ENCODE results near the gene NT5C3A. TPM values are rescaled to one million over a fixed set of nuclear protein-coding genes. Genes with fewer than 3 reads are reported as not detected.
A peak's percentile ranks its signal among the peaks of the same experiment; 100 is the strongest.

The NT5C3A gene
- total and polyA plus RNA-seq, 2 of the 13 experiments (the other 11 are each of a cell fraction or from before 2014, with no cell fraction given) = 16.9 to 34.0 TPM

- intact Hi-C loops (cut with micrococcal nuclease; ENCODE audit: unreplicated experiment) = loop anchor here (5.0 kb wide), 2 partner anchors 102 to 567 kb away; partner anchors contain the start of genes FKBP9 and LSM5
- BruUV-seq (replicated peaks) = no TSS peak
- H3K4me2 ChIP-seq (ENCODE audit: low read depth, low read length) = peak overlapping the region; percentile 84
- H3K36me3 ChIP-seq (replicated peaks in 1 of 2; ENCODE audit: control insufficient read depth in 1 of 2, insufficient read depth in 2 of 2, low read length in 2 of 2) = no peaks in the 10 kb centered on the region; a peak in 1 of 5 replicates
- WGBS (ENCODE audit: low lambda C conversion rate) = 57% methylated on average over 4 of the region's 4 CpGs
- no peaks in the 10 kb centered on the region for H3K9me3 ChIP-seq (ENCODE audit: low read length)
- in situ Hi-C loops (cut with HindIII; ENCODE audit: extremely low pct_ligation_motif_present, low pct_unique_long_range_greater_than_20kb) = no loop called here
- H3K79me2 ChIP-seq (ENCODE audit: insufficient read depth, low read length) = peaks cover 75% of the 10 kb centered on the region
- peak overlapping the region; percentile 34 for H3K27ac ChIP-seq (ENCODE audit: extremely low read length, insufficient read depth, low read length)
- no peak for DNase-seq (ENCODE audit: low spot score)
- H3K27me3 ChIP-seq (ENCODE audit: control insufficient read depth in 1 of 2, insufficient read depth in 2 of 2, low read length in 2 of 2) = no peaks in the 10 kb centered on the region
- H2AFZ ChIP-seq (ENCODE audit: low read length) = no peak overlapping the region
- peaks cover 56% of the 10 kb centered on the region for H3K4me1 ChIP-seq (ENCODE audit: insufficient read depth, low read length)
- POLR2A ChIA-PET = no interaction called here
- TF ChIP-seq ZNF317 (CRISPR knock-in tag; IDR thresholded peaks at IDR 0.05) (peak; percentile 93), CENPBD1 (CRISPR knock-in tag; IDR thresholded peaks at IDR 0.05; ENCODE audit: borderline replicate concordance, low read depth) (no peak), HMGA1 (CRISPR knock-in tag; conservative IDR thresholded peaks at IDR 0.05) (no peak), ZNF354B (CRISPR knock-in tag; IDR thresholded peaks at IDR 0.05) (no peak), HES4 (CRISPR knock-in tag; IDR thresholded peaks at IDR 0.05; ENCODE audit: borderline replicate concordance) (no peak), HNRNPL (IDR thresholded peaks at IDR 0.05; ENCODE audit: low read depth, low read length) (no peak), AHR (CRISPR knock-in tag; IDR thresholded peaks at IDR 0.05) (no peak), ZNF446 (CRISPR knock-in tag; IDR thresholded peaks at IDR 0.05) (no peak)
- peak overlapping the region in 1 of 3 experiments; percentile 5; a peak in 1 of 6 replicates for H3K4me3 ChIP-seq (replicated peaks in 1 of 3; ENCODE audit: insufficient read depth in 1 of 3, low read depth in 2 of 3, low read length in 3 of 3)
- CTCF ChIA-PET (ENCODE audit: low intra/inter-chr PET ratio, low total read pairs) = no interaction called here
- FAIRE-seq = no peak
- H4K20me1 ChIP-seq (ENCODE audit: insufficient read depth, low read length) = peaks cover 18% of the 10 kb centered on the region
- no peak for ATAC-seq
- no peak overlapping the region for H3K9ac ChIP-seq (ENCODE audit: insufficient read depth, low read depth, low read length)
These were observed 2.9 kb downstream of the NT5C3A start for GRCh38 chr7:33059635-33060034.

- H3K4me2 ChIP-seq (ENCODE audit: low read depth, low read length) = peak overlapping the region; percentile 1; the same call in 1 of the 2 replicates
- peaks cover 94% of the 10 kb centered on the region for H3K79me2 ChIP-seq (ENCODE audit: insufficient read depth, low read length)
- no peak overlapping the region for H3K9ac ChIP-seq (ENCODE audit: insufficient read depth, low read depth, low read length)
- no peak for FAIRE-seq
- no peaks in the 10 kb centered on the region; a peak in 1 of 5 replicates for H3K36me3 ChIP-seq (replicated peaks in 1 of 2; ENCODE audit: control insufficient read depth in 1 of 2, insufficient read depth in 2 of 2, low read length in 2 of 2)
- no peak for ATAC-seq
- in situ Hi-C loops (cut with HindIII; ENCODE audit: extremely low pct_ligation_motif_present, low pct_unique_long_range_greater_than_20kb) = no loop called here
- H3K4me1 ChIP-seq (ENCODE audit: insufficient read depth, low read length) = peaks cover 54% of the 10 kb centered on the region
- no peak overlapping the region for H3K27ac ChIP-seq (ENCODE audit: extremely low read length, insufficient read depth, low read length)
- CTCF ChIA-PET (ENCODE audit: low intra/inter-chr PET ratio, low total read pairs) = no interaction called here
- H3K27me3 ChIP-seq (ENCODE audit: control insufficient read depth in 1 of 2, insufficient read depth in 2 of 2, low read length in 2 of 2) = no peaks in the 10 kb centered on the region
- no peaks in the 10 kb centered on the region for H3K9me3 ChIP-seq (ENCODE audit: low read length)
- no peak for DNase-seq (ENCODE audit: low spot score)
- H2AFZ ChIP-seq (ENCODE audit: low read length) = no peak overlapping the region
- H4K20me1 ChIP-seq (ENCODE audit: insufficient read depth, low read length) = peaks cover 9% of the 10 kb centered on the region
- no peak overlapping the region for H3K4me3 ChIP-seq (replicated peaks in 1 of 3; ENCODE audit: insufficient read depth in 1 of 3, low read depth in 2 of 3, low read length in 3 of 3)
- no TSS peak for BruUV-seq (replicated peaks)
- WGBS (ENCODE audit: low lambda C conversion rate) = 97% methylated on average over 5 of the region's 5 CpGs
- intact Hi-C loops (cut with micrococcal nuclease; ENCODE audit: unreplicated experiment) = no loop called here
- POLR2A ChIA-PET = interaction anchor here (1.4 kb wide), 1 partner anchor 53 kb away, joined by 3 read pairs; no protein-coding TSS in a partner anchor
- TF ChIP-seq ZNF558 (CRISPR knock-in tag; IDR thresholded peaks at IDR 0.05; ENCODE audit: borderline replicate concordance) (no peak), ZBED4 (CRISPR knock-in tag; IDR thresholded peaks at IDR 0.05; ENCODE audit: borderline replicate concordance) (no peak), ZNF138 (CRISPR knock-in tag; IDR thresholded peaks at IDR 0.05; ENCODE audit: low read depth) (no peak), ZNF567 (CRISPR knock-in tag; IDR thresholded peaks at IDR 0.05; ENCODE audit: borderline replicate concordance) (no peak), IRF1 (CRISPR knock-in tag; IDR thresholded peaks at IDR 0.05; ENCODE audit: low read depth) (no peak), TCF12 (IDR thresholded peaks at IDR 0.05) (no peak), TCF12 (CRISPR knock-in tag; IDR thresholded peaks at IDR 0.05) (no peak)
These were observed 7.4 kb downstream of the NT5C3A start for GRCh38 chr7:33055158-33055557.

All from HepG2 (cell line).